HG03342 (cell line): ENCODE results near the gene HCRT.
"Not testable (repeated sequence)": the region's sequence is repeated elsewhere in the genome, so short reads cannot be mapped to it uniquely, and the experiment has no call there.

Experiments
- ATAC-seq: cut with Tn5 transposase; IDR thresholded peaks from one replicate; pipeline ENCODE4 v1.9.1; 2021; ENCODE audit warnings: mild to moderate bottlenecking, moderate library complexity; ENCODE audit not compliant: unreplicated experiment

HCRT gene

DNA sequence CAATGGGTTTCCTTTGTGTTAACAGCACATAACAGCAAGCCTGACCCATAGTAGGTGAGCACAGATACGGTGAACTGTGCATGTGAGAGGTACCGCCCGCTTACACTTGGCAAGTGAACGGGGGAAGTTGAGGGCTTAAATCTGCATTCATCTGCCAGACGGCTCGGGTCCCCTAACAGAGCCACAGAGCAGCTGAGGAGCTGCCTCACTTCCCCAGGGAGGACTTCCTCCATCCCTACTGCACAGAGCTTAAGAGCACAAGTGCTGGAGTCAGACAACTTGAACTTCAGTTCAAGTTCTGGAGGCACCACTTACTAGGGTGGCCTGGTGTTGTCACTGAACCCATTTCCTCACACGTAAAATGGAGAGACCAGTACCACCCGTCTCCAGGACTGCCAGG is 43.9 kb downstream of the HCRT start:
- no peak for ATAC-seq

- not testable (repeated sequence) for ATAC-seq
Measured at GRCh38 chr17:42140690-42141089, 44.6 kb downstream of the HCRT start.

- ATAC-seq, result no peak
Measured at GRCh38 chr17:42138749-42139492, 46.3 kb downstream of the HCRT start.

DNA sequence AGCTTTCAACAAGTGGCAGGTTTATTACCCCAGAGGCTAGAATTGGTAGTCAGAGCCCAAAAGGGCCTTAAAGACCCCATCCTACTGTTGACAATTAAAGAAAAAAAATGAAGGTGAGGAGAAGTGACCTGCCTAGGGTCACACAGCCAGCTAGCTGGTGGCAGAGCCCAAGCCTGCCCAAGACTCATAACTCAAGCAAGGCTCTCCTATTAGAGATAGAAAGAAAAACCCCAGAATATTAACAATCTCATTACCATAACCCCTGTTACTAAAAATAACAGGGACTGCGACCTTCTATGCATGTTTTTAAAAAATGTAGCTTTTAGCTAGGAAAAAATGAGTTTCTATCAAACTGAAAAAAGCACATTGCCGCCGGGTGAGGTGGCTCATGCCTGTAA is 48.6 kb downstream of the HCRT start:
- no peak for ATAC-seq

DNA sequence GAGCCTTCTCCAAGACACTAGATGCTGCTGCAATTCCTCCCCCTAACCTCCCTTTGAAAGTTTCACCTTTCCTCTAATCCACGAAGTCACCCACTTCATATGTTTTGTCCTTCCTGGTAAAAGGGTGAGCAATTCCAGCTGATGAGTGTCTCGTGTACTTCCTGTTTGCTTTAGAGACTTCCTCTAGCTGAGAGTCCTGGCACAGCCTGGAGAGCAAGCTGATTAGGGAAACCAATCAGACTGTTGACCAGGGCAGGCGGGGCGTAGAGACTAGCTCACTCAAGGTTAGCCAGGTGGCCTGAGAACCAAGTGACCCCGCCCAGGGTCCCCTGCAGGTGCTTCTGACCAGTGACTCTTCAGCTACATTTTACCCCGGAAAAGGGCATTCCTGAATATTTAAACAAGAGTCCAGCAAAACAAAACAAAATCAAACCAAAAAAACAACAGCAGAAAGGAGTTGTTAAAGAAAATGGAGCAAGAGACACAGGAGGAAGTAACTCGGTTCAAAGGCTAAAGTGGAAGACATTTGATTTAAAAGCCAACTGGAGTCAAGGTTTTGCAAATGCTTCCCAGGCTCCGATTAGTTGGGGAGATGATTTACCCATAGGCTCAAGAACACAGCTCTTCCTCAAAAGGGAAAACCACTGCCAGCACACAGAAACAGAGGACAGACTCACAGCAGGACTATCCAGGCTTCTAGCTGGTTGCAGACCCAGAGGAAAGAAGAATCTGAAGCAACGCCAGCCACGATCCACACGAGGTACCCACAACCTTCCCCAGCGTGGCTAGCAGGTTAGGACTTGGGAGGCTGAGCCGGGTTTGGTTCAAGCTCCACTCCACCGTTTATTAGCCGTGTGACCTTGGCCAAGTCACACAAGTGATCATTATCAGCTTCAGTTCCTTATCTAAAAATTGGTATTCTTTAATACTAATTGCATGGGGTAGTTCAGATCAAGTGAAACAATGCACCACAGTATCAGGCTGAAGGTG is 49.3 kb downstream of the HCRT start:
- ATAC-seq, result no peak

- no peak for ATAC-seq
Measured at GRCh38 chr17:42135151-42135550, 50.1 kb downstream of the HCRT start.
